ENCODE measurements around the gene MT1F. TPM values are rescaled to one million over a fixed set of nuclear protein-coding genes. Genes with fewer than 3 reads are reported as not detected.
A peak's percentile ranks its signal among the peaks of the same experiment; 100 is the strongest.

The MT1F gene
- total RNA-seq, 1 experiment from 2014 or later = 7.3 TPM

DNA sequence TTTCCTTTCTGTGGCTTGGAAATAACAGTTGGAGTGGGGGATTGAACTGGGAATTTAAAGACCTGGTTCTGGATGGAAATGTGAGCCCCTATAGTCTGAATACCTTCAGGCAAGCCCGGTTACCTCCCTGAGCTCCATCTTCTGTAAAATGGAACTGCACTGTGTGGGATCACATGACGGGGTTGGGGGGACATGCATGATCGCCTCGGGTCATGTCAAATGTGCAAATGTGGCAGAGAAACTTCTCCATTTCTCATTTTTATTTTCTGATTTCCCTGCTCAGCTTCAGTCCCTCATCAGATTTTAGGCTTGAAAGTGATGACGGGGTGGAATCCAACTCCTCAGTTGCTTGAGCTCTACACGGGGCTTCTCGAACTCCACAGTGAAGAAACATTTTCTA, 4.5 kb upstream of the MT1F start:
- no TSS peak for BruUV-seq (replicated peaks)
- Histone ChIP-seq H3K36me3 (ENCODE audit: control insufficient read depth in 1 of 2, insufficient read depth in 2 of 2, low read length in 2 of 2) (no peaks in the 10 kb centered on the region), H3K27ac (ENCODE audit: low read depth, low read length) (no peak overlapping the region), H3K79me2 (ENCODE audit: insufficient read depth, low read length) (no peaks in the 10 kb centered on the region), H3K4me2 (ENCODE audit: low read length) (peak overlapping the region; percentile 70; the same call in 1 of the 2 replicates), H3K9me3 (ENCODE audit: control insufficient read depth in 1 of 2, insufficient read depth in 1 of 2, low read depth in 1 of 2, low read length in 2 of 2) (no peaks in the 10 kb centered on the region), H4K20me1 (ENCODE audit: insufficient read depth) (no peaks in the 10 kb centered on the region), H3K4me1 (ENCODE audit: control insufficient read depth in 1 of 2, insufficient read depth in 2 of 2, low read length in 2 of 2) (peaks cover 25 to 47% of the 10 kb centered on the region in 2 experiments), H3K9ac (ENCODE audit: low read length) (no peak overlapping the region), H3K9me2 (ENCODE audit: insufficient read depth) (no peaks in the 10 kb centered on the region), H2AFZ (ENCODE audit: low read depth, low read length, poor library complexity, severe bottlenecking) (peak overlapping the region; percentile 55), H3K4me3 (replicated peaks in 1 of 2; ENCODE audit: low read depth in 1 of 2, low read length in 2 of 2) (no peak overlapping the region), H3K27me3 (ENCODE audit: insufficient read depth, low read length) (no peaks in the 10 kb centered on the region)
- POLR2A ChIA-PET = interaction anchor here (1.3 to 1.8 kb wide), 2 partner anchors 10 to 27 kb away, joined by 6 to 13 read pairs; partner anchors contain the start of gene MT1E
- TF ChIP-seq SIN3A (IDR thresholded peaks at IDR 0.05; ENCODE audit: low read depth) = no peak
- TF ChIP-seq ELF1 (IDR thresholded peaks at IDR 0.05; ENCODE audit: borderline replicate concordance, low read depth) = no peak
- TF ChIP-seq CBX3 (IDR thresholded peaks at IDR 0.05; ENCODE audit: low read depth) = no peak
- no peak for TF ChIP-seq EGR1 (IDR thresholded peaks at IDR 0.05; ENCODE audit: low read depth)
- TF ChIP-seq SP1 (IDR thresholded peaks at IDR 0.05; ENCODE audit: low read depth) = no peak
- no peak for TF ChIP-seq EZH2 (IDR thresholded peaks at IDR 0.05)
- no peak for TF ChIP-seq TCF7L2 (IDR thresholded peaks at IDR 0.05; ENCODE audit: borderline replicate concordance, extremely low read depth, insufficient read depth, insufficient read length)
- no peak for TF ChIP-seq POLR2A (IDR thresholded peaks at IDR 0.05; ENCODE audit: borderline replicate concordance, extremely low read depth, insufficient read depth, insufficient read length)
- TF ChIP-seq ZNF274 (IDR thresholded peaks at IDR 0.05; ENCODE audit: low read depth, low read length) = no peak
- TF ChIP-seq ZFX (IDR thresholded peaks at IDR 0.05) = no peak
- TF ChIP-seq, protein P1, sequence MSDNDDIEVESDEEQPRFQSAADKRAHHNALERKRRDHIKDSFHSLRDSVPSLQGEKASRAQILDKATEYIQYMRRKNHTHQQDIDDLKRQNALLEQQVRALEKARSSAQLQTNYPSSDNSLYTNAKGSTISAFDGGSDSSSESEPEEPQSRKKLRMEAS (IDR thresholded peaks at IDR 0.05) = no peak
- no peak for TF ChIP-seq FOSL1 (IDR thresholded peaks at IDR 0.05; ENCODE audit: low read depth)
- TF ChIP-seq RAD21 (IDR thresholded peaks at IDR 0.05; ENCODE audit: low read depth) = no peak
- TF ChIP-seq, protein P2, sequence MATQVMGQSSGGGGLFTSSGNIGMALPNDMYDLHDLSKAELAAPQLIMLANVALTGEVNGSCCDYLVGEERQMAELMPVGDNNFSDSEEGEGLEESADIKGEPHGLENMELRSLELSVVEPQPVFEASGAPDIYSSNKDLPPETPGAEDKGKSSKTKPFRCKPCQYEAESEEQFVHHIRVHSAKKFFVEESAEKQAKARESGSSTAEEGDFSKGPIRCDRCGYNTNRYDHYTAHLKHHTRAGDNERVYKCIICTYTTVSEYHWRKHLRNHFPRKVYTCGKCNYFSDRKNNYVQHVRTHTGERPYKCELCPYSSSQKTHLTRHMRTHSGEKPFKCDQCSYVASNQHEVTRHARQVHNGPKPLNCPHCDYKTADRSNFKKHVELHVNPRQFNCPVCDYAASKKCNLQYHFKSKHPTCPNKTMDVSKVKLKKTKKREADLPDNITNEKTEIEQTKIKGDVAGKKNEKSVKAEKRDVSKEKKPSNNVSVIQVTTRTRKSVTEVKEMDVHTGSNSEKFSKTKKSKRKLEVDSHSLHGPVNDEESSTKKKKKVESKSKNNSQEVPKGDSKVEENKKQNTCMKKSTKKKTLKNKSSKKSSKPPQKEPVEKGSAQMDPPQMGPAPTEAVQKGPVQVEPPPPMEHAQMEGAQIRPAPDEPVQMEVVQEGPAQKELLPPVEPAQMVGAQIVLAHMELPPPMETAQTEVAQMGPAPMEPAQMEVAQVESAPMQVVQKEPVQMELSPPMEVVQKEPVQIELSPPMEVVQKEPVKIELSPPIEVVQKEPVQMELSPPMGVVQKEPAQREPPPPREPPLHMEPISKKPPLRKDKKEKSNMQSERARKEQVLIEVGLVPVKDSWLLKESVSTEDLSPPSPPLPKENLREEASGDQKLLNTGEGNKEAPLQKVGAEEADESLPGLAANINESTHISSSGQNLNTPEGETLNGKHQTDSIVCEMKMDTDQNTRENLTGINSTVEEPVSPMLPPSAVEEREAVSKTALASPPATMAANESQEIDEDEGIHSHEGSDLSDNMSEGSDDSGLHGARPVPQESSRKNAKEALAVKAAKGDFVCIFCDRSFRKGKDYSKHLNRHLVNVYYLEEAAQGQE (IDR thresholded peaks at IDR 0.05; ENCODE audit: low read depth) = no peak
- RAD21 ChIA-PET (ENCODE audit: low non-redundant PET in 1 of 2, low total read pairs in 2 of 2, uncharacterized antibody in 2 of 2, unreplicated experiment in 2 of 2) = no interaction called here
- no peak for DNase-seq (ENCODE audit: low read depth, low spot score)
- intact Hi-C loops (cut with micrococcal nuclease) = no loop called here
- CTCF ChIA-PET = no interaction called here
- no peak for ATAC-seq

Measured in HCT116 (cell line).